Activated naive CD8-positive, alpha-beta T cell treated with anti-CD3 and anti-CD28 coated beads, Interleukin-2, amount 50 U/mL, for 16 hours (primary cell): ENCODE measurements around the gene UVRAG.

Experiments
- DNase-seq: peaks from one replicate; pipeline ENCODE4 v3.0.0-alpha.2; 2020; ENCODE audit warnings: low read depth, low spot score

UVRAG gene

DNA sequence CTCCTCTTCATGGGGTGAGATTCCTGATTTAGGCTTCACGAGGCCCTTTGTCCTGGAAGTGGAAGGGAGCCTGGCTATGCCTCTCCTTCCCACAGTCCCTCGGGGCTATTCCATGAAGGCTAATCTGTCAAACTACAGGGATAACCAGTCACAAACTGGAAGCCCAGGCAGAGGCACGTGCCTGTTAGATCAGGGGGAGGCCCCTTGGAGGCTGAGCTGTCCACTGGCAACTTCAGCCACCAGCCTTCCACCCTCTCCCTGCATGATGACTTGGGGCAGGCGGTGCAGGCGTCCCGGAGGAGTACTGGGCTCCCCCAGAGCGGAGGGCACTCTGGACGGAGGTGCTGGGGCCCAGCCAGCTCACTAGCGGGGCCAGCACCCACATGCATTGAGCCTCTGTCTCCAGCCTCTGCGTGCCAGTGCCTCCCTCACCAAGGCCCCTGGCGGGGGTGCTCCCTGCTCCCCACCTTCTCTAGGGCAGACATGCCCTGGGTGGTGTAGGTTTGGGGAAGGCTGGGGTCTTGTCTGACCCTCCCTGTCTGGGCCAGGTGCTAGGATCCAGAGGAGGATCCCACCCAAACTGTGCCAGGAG is 348.4 kb downstream of the UVRAG start:
- DNase-seq: no peak

DNA sequence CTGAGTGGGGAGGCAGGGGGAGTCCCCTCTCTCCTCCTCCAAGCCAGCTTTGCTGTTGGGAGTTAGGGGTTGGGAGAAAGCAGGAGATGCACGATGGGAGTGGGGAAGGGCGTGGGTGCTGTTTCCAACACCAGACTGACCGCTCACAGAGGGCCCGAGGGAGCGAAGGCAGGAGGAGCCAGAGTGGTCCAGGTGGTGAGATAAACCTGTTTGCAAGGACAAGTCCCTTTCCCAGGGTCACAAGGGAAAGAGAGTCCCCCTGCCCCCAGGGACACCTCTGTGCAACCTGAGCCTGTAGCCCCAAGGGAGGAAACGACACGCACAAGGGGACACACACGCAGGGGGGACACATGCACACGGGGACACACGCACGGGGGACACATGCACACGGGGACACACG is 349.1 kb downstream of the UVRAG start:
- no peak for DNase-seq

DNA sequence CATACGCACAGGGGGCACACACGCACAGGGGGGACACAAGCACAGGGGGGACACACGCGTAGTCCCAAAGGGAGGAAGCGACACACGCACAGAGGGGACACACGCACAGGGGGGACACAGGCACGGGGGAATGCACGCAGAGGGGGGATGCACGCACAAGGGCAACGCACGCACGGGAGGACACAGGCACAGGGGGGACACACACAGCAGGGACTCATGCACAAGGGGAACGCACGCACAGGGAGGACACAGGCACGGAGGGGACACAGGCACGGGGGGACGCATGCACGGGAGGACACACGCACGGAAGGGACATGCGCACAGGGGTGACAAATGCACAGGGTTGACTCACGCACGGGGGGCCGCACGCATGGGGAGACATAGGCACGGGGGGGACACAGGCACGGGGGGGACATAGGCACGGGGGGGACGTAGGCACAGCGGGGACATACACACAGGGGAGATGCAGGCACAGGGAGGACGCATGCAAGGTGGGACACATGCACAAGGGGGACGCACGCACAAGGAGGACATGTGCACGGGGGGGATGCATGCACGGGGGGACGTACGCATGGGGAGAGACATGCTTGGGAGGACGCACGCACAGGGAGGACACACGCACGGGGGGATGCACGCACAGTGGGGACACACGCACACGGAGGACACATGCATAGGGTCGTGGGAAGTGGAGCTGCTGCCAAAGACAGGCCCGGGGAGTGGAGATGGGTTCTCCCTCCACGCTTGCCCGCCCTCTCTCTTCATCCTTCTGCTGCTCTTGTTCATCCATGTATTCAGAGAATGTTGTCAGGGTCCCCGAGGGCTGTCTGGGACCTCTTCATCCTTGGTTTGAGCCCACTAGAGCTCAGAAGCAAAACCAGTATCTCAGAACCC is 350.1 kb downstream of the UVRAG start:
- no peak for DNase-seq

DNA sequence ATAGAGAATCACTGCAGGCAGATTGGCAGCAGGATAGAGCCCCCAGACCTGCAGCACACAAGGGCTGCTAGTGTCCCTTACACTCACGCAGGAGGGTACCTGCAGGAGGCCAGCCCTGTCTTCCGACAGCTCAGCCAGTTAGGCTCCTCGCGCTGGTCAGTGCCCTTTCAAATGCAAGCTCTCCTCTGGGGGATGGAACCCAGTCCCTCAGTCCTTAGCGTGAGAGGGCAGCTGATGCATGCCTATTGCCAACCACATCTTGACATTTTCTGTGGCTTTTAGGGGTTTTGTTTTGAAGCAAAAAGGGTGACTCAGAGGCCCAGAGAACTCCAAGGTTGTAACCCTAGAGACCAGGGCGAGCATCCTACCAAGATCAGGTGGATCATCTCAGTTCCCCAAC is 351.3 kb downstream of the UVRAG start:
- no peak for DNase-seq

DNA sequence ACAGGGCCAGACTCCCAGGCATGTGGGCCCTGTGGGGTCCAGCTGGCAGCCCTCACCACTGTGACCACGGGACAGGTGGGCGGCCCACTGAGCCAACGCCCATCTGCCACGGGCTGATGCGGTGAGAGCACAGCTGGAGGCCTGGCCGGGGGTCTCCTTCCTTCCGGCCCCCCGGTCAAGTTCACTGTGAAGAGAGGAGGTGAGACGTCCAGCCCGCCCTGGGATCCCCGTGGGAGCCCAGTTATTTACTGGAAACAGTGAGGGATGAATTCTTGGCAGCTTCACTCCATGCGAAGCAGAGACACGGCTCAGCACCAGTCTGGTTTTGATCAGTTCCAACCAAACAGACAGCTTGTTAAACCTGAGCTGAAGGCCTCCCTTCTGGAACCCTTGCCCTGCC is 352.6 kb downstream of the UVRAG start:
- DNase-seq: no peak

- no peak for DNase-seq
Observed at GRCh38 chr11:76169473-76169896, 354.5 kb downstream of the UVRAG start.

DNA sequence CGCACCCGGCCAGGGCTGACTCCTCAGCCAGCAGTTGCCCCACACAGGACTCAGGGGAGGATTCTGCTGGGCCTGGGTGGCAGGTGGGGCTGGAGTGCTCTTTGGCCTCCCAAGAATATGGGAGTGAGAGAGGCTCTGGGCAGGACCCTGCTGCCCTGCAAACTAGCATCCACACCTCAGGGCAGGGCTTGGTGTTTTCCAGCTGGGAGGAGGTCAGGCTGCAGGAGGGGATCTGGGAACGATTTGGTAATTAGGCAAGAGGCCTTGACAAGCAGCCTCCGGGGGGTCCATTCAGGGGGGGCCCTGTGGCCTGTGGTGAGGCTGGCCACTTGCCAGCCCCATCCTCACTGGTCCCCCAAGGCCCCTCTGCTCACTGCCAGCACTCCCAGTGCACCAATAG is 355.5 kb downstream of the UVRAG start:
- DNase-seq: no peak

- DNase-seq: no peak
Observed at GRCh38 chr11:76172583-76172982, 357.6 kb downstream of the UVRAG start.

GRCh38 chr11:76173663-76174062 is 358.7 kb downstream of the UVRAG start:
- no peak for DNase-seq

- DNase-seq: no peak
Observed at GRCh38 chr11:76174330-76174729, 359.3 kb downstream of the UVRAG start.

DNA sequence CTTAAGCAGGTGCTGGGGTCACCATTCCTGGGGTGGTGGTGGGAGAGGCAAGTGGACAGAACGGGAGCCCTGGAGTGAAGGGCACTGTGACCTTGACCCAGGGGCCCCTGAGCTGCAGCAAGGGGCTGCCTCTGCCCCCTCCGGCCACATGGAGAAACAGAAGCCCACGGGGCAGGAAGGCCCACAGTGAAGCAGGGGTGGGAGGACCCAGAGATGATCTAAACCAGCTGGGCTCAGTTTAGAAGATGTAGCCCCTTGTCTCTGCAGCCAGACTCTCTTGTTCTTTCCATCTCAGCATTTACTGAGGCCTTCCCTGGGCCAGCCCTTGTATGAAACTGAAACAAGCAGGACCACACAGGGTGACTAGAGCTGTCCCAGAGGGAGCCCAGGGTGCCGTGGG is 360.8 kb downstream of the UVRAG start:
- DNase-seq: no peak

DNA sequence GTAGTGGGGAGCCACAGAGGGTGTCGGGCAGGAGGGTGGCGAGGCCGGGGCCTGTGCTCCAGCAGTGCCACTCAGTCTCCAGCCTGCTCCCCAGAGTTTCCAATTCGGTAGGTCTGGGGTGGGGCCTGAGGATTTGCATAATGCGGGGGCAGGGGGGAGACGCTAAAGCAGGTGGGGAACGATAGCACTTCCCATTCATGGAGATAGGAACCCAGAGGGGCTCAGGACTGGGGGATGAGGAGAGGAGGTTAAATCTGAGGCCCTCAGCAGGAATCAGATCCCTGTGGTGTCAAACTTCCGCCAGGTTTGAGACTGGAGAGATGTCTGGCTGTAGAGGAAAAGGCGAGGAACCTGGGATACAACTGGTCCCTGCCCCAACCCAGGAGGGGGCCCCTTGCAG is 361.5 kb downstream of the UVRAG start:
- DNase-seq: no peak

- no peak for DNase-seq
Observed at GRCh38 chr11:76177250-76177686, 362.3 kb downstream of the UVRAG start.

DNA sequence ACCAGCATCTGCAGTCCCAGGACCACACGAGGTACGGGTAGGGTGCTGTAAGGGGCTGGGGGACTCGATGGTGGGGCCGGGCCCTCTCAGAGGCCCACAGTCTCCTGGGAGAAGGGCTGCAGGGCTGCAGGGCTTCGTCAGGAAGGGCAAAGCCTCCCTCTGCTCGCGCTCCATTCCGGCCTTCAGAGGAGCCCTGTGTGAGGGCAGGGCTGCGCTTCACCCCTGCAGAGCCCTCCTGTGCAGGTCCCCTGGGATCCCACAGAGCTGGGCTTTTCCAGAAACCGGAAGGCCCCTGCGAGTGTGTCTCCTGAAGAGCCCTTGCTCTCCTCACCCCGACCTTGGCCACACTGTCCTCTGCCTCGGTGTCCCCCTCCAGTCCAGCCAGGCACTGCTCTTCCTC is 364.1 kb downstream of the UVRAG start:
- DNase-seq: no peak

- DNase-seq: no peak
Observed at GRCh38 chr11:76181371-76181770, 366.4 kb downstream of the UVRAG start.

DNA sequence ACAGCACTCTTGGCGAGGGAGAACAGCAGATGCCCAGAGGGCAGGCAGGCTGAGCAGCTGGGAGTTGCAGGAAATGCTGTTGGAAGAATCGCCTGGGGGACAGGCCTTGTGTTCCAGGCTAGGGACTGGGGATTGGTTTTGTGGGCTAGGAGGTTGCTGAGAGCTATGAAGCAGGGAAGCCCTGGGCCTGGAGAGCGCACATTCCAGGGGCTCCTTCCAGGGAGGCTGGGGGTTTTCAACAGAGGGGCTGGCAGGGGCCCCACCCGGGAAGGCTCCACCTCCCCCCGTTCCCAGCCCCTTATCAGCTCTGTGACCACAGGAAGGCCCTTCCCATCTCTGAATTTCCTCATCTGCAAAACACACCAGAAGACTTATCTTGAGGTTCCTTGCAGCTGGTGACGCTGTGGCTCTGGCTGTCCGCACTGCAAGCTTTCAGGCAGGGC is 369.6 kb downstream of the UVRAG start:
- no peak for DNase-seq

- no peak for DNase-seq
Observed at GRCh38 chr11:76185511-76185910, 370.5 kb downstream of the UVRAG start.

- no peak for DNase-seq
Observed at GRCh38 chr11:76185931-76186401, 371.0 kb downstream of the UVRAG start.

DNA sequence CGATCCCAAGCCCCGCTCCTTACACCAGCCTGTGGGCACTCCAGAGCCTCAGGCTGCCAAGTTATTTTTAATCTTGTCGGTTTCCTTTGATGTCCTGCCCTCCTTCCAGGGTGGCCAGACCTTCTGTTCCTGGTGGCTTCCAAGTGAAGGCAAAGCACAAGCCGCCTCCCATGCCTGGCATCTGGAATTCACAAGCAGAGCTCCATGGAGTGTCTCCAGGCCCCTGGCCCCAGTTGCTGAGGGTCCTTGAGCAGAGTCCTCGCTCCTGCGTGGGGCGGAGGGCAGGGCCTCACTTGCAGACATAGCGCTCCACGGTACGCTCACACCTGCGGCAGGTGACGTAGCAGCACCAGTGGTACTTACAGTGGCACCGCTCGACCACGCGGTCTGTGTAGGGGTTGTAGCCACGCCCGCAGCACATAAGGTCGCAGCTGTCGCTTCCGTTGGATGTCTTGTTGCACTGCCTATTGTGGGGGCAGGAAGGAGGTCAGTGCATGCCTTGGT is 371.8 kb downstream of the UVRAG start:
- DNase-seq: no peak

DNA sequence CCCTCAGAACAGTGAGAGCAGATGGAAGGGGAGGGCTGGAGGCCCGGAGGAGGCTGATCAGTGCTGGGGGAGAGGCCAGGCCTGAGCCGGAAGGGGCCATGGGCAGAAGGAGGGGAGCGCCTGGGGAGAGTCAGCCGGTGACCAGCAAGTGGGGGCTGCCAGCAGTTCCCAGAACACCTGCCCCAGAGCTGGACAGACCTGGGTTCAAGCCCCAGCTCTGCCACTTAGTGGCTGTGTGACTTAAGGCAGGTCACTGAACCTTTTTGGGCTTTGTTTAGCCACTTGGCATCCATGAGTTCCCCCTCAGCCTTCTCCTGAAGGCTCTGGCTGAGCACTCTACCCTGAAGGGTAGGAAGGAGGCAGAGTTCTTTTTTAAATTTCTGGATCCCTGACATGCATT is 373.9 kb downstream of the UVRAG start:
- no peak for DNase-seq

DNA sequence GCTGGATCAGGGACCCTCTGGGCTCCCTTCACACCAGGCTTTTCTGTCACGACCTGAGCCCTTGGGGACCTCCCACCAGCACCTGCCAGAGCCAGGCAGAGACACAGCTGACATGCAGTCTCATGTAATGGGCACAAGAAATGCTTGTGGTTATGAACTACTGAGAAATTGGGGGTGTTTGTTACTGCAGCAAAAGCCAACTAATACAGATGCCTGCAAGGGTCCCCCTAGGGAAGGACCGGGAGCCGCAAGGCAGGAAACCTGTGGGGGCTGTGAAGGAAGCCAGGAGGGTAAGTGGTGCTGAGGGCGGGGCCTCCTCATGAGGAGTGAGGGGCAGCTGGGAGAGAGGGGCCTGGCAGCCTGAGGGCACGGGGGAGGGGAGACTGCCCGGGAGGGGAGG is 374.7 kb downstream of the UVRAG start:
- DNase-seq: no peak

DNA sequence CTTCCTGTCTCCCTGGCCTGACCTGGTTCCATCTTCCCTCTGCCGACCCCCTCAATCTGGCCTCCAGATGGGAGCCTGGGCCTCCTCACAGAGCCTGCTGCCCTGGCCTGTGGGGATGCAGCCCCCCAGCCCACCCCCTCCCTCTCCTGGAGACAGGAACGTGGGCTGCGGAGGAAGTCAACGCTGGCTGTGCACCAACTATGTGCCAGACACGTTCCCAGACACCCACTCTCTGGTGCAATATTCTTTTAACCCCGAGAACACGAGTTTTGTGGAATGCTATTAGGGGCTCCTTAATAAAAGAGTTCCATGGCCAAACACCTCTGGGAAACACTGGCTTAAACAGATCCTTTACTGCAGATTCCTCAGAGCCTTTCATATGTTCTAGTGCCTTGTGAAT is 375.4 kb downstream of the UVRAG start:
- no peak for DNase-seq
